MCF 10A (cell line): Measurements from ENCODE around the gene REXO1. TPM values are rescaled to one million over a fixed set of nuclear protein-coding genes. Genes with fewer than 3 reads are reported as not detected.

Experiments used
- BruUV-seq: library from RNA; stranded (reverse); fragments of 400-500 nt; replicated peaks from 2 replicates; lab custom pipeline; 2021; lab: Mats Ljungman, UMichigan
- CTCF ChIA-PET: fragments of 300-600 bp; sonication (Branson Sonifier 250); formaldehyde crosslinking; extraction: SDS; loops from one replicate; lab custom pipeline; 2021; ENCODE audit warnings: antibody characterized with exemption, inconsistent platforms; lab: Yijun Ruan, JAX
- POLR2A ChIA-PET: fragments of 300-600, 350-650 bp; sonication (Branson Sonifier 250); formaldehyde crosslinking; extraction: SDS; loops from one replicate; lab custom pipeline; 2020; ENCODE audit warnings: antibody characterized with exemption, inconsistent platforms; lab: Yijun Ruan, JAX
- DNase-seq: peaks from one replicate; pipeline ENCODE4 v3.0.0-alpha.2; 2018; ENCODE audit not compliant: unreplicated experiment
- H3K27ac Mint-ChIP-seq: one replicate; pipeline ENCODE4 v1.8.0; 2022; ENCODE audit warnings: mild to moderate bottlenecking, low read depth, mixed read lengths; ENCODE audit not compliant: unreplicated experiment
- H3K27me3 Mint-ChIP-seq: one replicate; pipeline ENCODE4 v1.8.0; 2022; ENCODE audit warnings: mixed read lengths; ENCODE audit not compliant: insufficient read depth, unreplicated experiment
- H3K36me3 Mint-ChIP-seq: one replicate; pipeline ENCODE4 v1.8.0; 2022; ENCODE audit warnings: mild to moderate bottlenecking, moderate library complexity, mixed read lengths; ENCODE audit not compliant: insufficient read depth, unreplicated experiment
- H3K4me1 Mint-ChIP-seq: one replicate; pipeline ENCODE4 v1.8.0; 2022; ENCODE audit warnings: mixed read lengths; ENCODE audit not compliant: insufficient read depth, unreplicated experiment
- H3K4me3 Mint-ChIP-seq: one replicate; pipeline ENCODE4 v1.8.0; 2022; ENCODE audit warnings: mild to moderate bottlenecking, moderate library complexity, mixed read lengths; ENCODE audit not compliant: unreplicated experiment
- H3K9me3 Mint-ChIP-seq: one replicate; pipeline ENCODE4 v1.8.0; 2022; ENCODE audit warnings: mixed read lengths; ENCODE audit not compliant: unreplicated experiment
- CTCF ChIP-seq: fragments of 200-600 bp; IDR thresholded peaks from one replicate; pipeline ENCODE4 v1.8.0; 2022; ENCODE audit warnings: antibody characterized with exemption, mild to moderate bottlenecking; ENCODE audit not compliant: unreplicated experiment
- intact Hi-C: fragments of 100-400 bp; cut with micrococcal nuclease; formaldehyde crosslinking; loops from 2 replicates; pipeline ENCODE4 v1.14.1; 2022
- total RNA-seq: library from RNA; stranded (reverse); gene quantifications from 2 replicates; pipeline ENCODE4 v1.2.3, GENCODE V29; 2022

REXO1 gene
- total RNA-seq, 1 experiment from 2014 or later: 36.4 TPM

GRCh38 chr19:1812426-1813191 lies 35.7 kb downstream of the REXO1 start:
- Mint-ChIP-seq H3K36me3 (peaks cover 34% of the 10 kb centered on the region), H3K27me3 (no peaks in the 10 kb centered on the region), H3K27ac (peak overlapping the region; percentile 98), H3K4me3 (peak overlapping the region; percentile 93), H3K9me3 (no peaks in the 10 kb centered on the region), H3K4me1 (peaks cover 16% of the 10 kb centered on the region)
- BruUV-seq: no TSS peak
- peak; percentile 66 for TF ChIP-seq CTCF
- DNase-seq: peak; percentile 99
- POLR2A ChIA-PET: no interaction called here
- intact Hi-C loops: loop anchor here (1.0 kb wide), 1 partner anchor 140 kb away; no protein-coding TSS in a partner anchor
- CTCF ChIA-PET: interaction anchor here (0.6 kb wide), 1 partner anchor 168 kb away, joined by 3 read pairs; no protein-coding TSS in a partner anchor

DNA sequence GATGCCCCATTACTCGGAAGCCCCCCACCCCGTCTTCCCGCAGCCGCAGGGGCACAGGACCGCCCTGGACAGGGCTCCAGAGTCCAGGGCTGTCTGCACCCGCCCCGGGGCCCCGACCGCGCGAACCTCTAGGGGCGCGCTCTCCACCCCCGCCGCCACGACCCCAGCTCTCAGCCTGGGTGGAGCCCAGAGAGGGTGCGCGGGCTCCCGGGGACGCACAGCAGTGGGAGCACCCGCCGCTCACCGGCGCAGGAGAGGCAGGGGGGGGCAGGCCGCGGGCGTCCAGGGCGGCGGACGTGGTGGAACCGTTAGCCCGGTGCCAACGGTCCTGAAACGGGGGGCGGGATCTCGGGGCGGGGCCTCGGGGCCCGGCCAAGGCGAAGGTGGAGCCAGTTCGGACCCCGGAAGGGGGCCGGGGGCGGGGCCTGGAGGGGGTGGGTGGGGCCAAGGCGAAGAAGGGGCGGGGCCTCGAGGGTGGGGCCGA lies 36.3 kb downstream of the REXO1 start, which contains the start of gene ATP8B3:
Gene ATP8B3 (minus strand): TSS at position 335 of the 484 bp plus-strand sequence. CDS start 540 bp downstream, outside the sequence.
- Mint-ChIP-seq H3K4me3 (peak within 1 kb of the TSS; percentile 93), H3K4me1 (peaks cover 16% of the 10 kb centered on the region), H3K36me3 (peaks cover 27% of the 10 kb centered on the region), H3K27me3 (no peaks in the 10 kb centered on the region), H3K27ac (peak within 1 kb of the TSS; percentile 98), H3K9me3 (no peaks in the 10 kb centered on the region)
- intact Hi-C loops: loop anchor here (1.0 kb wide), 1 partner anchor 140 kb away; no protein-coding TSS in a partner anchor
- DNase-seq: no peak
- no TSS peak for BruUV-seq
- no peak for TF ChIP-seq CTCF
- ChIA-PET POLR2A (interaction anchor here (0.9 to 1.4 kb wide), 3 partner anchors 14 to 63 kb away, joined by 3 to 5 read pairs (median 3); no protein-coding TSS in a partner anchor), CTCF (no interaction called here)

DNA sequence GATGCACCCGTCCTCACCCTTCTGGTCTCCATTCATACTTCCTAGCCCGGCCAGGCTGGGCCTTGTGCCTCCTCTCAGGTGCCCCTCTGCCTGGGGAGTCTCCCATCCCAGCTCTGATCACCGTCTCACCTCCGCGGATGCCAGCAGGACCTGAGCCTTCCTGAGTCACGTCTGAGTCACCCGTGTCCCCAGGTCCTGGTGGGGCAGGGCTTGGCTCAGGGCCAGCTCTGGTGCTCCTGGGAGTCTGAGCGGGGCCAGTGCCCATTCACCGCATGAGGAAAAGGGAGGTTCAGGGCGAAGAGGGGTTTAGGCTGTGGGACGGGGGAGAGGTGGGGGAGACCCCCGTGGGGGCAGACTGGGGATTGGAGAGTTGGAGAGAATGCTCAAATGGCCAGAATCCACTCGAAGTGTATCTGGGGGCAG lies 36.8 kb downstream of the REXO1 start:
- peaks cover 16% of the 10 kb centered on the region for H3K4me1 Mint-ChIP-seq
- peak overlapping the region; percentile 93 for H3K4me3 Mint-ChIP-seq
- no TSS peak for BruUV-seq
- no peaks in the 10 kb centered on the region for H3K27me3 Mint-ChIP-seq
- intact Hi-C loops: no loop called here
- H3K36me3 Mint-ChIP-seq: peaks cover 23% of the 10 kb centered on the region
- ChIA-PET CTCF (interaction anchor here (0.6 to 1.8 kb wide), 5 partner anchors 9 to 207 kb away, joined by 3 to 9 read pairs (median 3); no protein-coding TSS in a partner anchor), POLR2A (interaction anchor here (0.6 to 1.4 kb wide), 7 partner anchors 14 to 160 kb away, joined by 3 to 8 read pairs (median 3); no protein-coding TSS in a partner anchor)
- TF ChIP-seq CTCF: no peak
- peak; percentile 94 for DNase-seq
- H3K9me3 Mint-ChIP-seq: no peaks in the 10 kb centered on the region
- no peak overlapping the region for H3K27ac Mint-ChIP-seq
